Pons (tissue), 1 donor: ENCODE data around the gene KLRF1.
A peak's percentile ranks its signal among the peaks of the same experiment; 100 is the strongest.

Experiments used
- DNase-seq: peaks from one replicate; pipeline ENCODE4 v3.0.0-alpha.2; 2016; ENCODE audit warnings: low spot score

Gene KLRF1, protein sequence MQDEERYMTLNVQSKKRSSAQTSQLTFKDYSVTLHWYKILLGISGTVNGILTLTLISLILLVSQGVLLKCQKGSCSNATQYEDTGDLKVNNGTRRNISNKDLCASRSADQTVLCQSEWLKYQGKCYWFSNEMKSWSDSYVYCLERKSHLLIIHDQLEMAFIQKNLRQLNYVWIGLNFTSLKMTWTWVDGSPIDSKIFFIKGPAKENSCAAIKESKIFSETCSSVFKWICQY

DNA sequence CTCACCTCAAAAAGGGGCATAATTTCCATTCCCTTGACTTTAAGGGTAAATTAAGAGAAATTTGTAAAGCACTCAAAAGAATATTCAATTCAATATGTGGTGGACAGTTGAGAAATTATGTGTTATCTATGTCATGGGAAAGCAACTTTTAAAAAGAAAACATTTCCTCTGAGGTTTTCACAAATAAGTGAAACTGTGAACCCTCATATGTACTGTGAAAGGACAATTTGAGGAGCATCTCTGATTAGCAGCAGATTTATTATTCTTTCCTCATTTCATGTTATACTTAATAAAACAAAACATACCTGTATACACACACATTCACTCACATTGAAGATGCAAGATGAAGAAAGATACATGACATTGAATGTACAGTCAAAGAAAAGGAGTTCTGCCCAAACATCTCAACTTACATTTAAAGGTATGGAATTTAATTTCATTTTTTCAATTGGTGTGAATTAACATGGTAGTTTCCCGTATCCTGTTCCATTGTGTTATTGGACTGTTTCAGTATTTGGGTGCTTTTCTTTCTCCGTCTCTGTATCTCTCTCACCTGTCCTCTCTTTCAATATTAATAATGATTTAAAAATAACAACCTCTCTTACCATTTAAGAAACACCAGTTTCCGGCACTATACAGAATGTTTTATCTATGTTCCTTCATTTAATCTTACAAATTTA, at the start of gene KLRF1:
Gene KLRF1 (plus strand): TSS at position 273 of the 680 bp plus-strand sequence. CDS start 64 bp downstream, at position 337.
- no peak for DNase-seq

DNA sequence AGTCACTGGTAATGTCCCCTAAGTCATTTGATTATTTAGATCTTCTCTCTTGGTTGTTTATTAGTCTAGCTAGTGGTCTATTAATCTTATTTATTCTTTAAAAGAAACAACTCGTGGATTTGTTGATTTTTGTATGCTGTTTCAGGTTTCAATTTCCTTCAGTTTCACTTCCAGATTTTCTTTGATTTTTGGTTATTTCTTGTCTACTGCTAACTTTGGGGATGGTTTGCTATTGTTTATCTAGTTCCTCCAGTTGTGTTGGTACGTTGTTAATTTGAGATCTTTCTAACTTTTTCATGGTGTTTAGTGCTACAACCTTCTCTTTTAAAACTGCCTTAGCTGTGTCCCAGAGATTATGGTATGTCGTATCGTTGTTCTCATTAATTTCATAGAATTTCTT, 48.1 kb upstream of the KLRF1 start:
- no peak for DNase-seq

DNA sequence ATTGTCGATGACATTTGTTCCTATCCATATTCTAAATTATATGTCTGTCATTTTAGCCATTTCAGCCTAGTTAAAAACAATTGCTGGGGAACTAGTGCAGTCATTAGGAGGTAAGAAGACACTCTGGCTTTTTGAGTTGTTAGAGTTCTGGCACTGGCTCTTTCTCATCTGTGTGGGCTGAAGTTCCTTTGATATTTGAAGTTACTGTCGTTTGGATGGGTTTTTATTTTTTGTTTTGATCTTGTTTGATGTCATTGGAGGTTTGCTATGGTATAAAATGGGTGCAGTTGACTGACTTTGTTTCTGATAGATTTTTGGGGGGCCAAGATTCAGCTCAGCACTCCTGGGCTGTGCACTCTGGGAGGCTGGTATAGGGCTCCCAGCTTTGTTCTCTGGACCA, 45.9 kb upstream of the KLRF1 start:
- no peak for DNase-seq

DNA sequence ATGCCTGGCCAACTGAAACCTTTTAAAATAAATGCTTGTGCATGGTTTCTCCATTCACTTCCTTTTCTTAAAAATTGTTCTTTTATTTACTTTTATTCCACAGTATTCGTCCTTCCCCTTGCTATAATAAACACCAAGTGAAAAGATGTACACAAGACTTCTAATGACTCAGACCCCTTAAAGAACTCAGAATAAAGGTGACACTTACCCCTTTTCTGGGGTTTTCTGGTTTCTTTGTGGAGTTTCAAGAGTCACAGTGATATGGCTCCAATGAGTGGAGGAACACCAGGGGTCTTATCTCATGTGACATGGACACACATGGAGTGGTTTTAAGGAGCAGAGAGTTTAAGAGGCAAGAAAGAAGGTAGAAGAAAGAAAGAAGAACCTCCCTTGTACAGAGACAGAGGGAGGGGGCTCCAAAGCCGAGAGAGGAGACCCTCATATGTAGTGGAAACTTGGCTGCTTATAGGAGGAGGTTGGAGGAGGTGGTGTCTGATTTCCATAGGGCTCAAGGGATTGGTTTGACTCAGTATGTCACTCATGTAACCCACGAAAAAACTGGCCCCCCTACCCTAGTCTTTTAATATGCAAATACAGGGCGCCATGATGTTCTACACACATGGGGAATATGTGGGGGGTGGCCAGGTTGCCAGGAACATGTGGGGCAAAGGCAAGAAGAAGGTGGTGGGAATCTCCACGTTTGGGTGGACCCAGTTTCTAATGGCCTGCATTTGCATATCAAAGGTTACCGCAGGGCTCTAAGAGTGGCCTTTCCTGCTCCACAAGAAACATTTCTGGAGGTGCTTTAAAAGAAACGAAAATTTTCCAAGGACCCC, 44.5 kb upstream of the KLRF1 start:
- DNase-seq, result no peak

DNA sequence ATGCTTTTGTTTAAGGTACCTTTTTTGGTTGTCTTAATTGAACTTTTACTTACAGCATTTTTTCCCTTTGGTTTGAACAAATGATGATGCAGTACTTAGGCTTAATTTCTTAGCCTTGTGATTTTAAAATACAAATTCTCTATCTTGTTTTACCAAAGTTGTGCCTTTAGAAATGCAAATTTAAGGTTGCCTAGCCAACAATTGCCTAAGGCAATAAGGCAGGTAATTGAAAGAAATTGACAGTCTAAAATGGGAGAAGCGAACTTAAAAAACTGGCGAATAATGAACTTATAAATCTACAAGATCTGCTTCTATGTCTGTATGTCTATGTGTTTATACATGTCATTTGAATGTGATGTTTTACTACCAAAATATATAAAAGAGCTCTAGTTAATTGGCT, 43.0 kb upstream of the KLRF1 start:
- no peak for DNase-seq

DNA sequence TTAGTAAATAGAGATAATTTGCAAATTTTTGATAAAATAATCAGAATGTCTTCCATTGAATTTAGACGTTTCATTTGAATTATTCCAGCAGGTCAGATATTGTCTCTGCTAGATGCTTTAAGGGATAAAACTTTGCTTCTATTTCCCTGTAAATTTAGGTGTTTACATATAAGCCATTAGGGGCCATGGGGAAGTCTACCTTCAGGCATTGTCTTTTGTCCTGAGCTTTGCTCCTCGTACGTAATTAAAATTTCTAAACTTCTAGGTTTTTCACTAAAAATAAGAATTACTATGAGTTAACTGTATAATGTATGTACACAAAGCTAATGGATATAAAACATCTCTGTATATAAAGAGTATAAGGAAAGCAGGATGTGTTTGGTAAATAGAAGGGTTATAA, 42.5 kb upstream of the KLRF1 start:
- no peak for DNase-seq

DNA sequence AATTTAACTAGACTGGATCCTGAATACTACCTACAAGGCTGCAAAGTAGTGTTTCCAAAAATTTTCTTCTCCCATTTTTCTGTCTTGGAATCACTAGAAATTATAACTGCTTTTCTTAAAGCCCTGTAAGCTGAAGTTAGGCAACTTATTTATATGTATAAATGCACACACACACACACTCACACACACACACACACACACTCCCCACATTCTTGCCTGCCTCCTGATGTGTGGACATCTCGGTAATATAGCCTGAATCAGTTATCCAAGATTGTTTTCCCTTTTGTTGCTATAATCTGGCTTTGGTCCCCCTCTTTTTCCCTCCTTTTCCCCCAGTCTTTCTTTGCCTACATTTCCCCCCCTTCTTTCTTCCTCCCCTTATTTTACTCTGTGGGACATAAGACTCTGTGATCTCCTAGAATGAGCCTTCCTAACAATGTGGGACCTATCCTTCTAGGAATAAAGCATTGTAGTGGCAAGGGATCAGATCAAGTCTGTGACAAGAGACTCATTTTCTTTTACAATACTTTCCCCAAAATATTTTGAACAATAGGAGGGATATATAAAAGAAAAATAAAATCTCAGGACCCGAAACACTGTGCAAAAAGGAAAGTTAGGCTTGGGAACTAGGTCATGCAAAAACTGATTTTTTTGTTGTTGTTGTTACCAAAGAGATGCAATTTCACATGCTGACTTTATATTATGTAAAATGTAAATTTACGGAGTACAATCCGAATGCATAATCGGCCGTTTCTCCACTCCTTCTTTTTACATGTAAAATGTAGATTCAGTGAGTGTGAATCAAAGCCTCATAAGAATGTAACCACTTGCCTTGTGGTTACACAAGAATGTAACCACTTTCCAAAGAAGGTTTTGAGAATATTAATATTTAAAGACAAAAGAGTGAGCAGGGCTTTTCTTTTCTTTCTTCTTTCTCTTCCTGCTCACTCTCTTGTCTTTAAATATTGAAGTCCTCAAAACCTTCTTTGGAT, 40.3 kb upstream of the KLRF1 start:
- DNase-seq, result no peak

DNA sequence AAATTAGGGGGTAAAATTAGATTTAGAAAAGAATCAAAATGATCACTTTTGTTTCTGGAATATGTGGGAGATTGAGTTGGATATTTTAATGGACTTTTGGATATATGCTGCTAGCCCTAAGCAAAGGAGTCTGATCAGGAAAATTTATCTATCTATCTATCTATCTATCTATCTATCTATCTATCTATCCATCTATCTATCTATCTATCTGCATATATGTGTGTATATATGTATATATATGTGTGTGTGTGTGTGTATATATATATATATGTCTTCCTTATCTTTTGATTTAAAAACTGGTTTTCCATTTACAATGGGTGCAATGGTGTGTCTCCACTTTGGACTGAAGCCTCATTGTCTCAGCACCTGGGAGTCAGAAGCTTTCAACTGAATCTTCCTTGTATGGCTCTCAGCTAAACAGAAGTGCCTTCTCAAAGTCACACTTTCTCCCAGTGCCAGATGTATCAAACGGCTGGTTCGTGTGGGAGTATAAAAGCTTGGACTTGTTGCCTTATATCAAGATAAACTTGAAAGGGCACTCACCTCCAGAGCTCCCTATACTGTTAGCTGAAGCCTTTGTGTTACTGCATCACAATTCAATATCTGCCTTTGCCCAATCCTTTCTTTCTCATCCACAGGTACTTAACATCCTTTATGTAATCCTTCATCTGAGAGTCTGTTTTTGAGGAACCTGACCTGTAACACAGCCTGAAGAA, 34.9 kb upstream of the KLRF1 start:
- no peak for DNase-seq

DNA sequence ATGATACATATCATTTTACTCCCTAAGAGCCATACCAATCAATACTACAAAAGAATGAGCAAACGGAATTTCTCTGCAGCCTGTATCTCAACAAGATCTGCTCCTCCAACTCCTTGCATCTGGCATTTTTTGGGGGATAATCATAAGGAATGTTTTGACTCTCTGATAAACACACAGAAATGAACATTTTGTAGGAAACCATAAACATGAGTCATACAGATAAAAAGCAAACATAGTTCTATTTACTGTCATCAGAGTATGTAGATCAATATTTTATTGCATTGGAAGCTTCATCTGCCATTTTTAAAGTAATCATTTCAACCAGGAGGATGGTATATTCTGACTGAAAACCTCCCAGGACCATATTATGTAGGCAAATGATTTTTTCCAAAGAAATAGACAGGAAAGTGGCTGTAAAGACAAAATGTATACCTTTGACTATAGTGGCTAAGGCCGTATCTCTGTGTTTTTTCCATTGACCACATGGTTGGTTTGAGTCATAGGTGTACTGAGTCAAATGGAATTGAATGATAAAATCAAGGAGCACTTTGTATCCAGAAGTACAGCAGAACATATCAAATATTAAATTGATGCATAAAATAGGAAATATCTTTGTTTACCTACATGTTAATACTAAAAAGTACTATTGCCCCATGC, 34.2 kb upstream of the KLRF1 start:
- no peak for DNase-seq

DNA sequence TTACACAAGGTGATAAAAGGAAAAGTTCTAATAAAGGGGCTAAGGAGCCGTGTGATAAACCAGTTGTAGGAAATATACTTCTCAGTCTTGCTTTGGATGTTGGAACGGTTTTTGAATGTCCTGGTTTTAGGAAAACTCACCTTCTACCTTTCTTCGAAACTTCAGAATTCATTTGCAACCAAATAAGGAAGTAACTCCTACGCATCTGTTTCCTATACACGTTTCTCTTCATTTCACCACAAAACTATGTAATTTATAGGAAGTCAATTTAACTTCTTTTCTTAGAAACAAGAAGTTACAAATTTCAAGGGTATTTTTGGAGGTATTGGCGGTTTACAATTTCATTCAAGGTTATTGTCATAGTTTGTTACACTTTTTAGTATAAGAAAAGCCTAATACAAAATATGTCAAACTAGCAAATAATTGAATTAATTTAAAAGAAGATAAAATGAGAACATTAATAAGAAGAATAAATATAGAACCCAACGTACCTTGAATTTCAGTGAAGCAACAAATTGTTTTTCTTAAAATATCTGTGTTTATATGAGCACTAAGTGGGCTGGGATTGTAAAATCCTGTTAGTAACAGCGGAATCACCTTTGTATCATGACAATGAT, 33.4 kb upstream of the KLRF1 start:
- no peak for DNase-seq

DNA sequence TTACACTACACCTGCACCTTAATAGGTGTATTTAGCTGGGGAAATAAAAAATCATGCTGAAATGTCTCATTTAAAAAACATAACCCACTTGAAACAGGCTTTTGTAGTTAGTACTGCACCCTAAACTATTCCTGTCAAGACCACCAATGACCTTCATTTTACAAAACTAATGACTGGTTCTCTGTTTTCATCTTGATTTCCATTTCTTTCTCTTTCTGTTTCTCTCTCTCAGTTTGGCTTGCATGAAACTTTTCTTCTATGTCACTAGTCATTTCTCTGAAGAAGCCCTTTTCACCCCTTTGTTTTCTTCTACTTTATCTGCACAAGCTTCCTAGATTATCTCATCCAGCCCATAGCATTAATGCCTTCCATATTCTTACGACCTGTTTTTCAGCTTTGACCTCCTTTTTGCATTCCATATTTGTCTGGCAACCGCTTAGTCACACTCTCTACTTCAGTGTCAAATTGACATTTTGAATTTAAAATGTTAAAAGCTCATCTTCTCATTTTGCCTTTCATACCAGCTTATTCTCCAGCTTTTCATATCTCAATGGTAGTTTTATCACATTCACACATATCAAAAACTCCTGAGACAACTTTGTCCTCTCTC, 32.7 kb upstream of the KLRF1 start:
- DNase-seq, result no peak

DNA sequence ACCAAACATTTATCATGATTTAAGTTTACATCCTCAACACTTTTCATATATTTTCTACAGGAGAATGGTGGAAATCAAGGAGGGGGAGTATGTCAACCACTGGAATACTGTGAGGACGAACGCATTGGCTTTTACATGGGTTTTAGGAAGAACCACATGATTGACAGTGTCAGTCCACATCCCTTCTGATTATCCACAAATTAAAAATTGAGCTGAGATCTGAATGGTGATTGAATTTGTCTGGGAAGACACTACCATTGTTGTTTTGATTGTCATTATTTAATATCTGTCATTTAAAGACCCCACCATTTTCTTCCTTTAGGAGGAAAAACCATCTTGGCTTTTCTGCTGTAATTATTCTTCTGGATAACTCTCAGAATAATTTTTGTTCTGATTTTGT, 31.3 kb upstream of the KLRF1 start:
- no peak for DNase-seq

DNA sequence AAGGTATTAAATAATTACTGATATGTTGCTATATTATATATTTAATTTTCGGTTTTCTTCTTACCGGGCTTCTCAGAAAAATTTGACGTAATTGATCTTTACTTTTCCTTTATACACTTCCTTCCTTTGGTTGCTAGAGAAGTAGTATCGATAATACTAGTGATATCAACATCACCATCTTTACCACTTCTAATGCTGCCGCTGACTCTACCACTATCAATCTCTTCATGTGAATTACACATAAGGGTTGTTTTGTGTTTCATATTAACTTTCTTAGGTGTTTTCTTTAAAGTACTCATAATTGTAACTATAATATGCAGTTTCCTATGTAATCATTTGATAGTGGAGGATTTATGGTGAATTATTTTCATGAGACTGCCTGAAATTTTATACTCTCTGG, 30.9 kb upstream of the KLRF1 start:
- DNase-seq, result no peak

DNA sequence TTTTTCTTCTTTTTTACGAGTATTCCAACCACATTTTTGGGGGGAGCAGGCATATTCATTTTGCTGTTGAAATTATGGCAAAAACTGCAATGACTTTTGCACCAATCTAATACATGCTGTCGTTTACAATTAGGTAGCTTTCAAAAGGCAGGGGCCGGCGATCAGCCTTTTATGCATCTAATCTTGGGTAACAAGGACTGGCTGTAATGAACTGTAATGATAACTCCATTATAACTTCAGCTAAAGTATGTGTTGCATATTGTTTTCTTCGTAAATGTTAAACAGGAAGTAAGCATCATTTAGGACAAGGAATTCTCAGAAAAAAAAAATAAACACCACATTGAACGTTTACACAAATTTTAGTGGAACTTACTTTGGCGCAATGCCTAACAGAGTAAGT, 30.3 kb upstream of the KLRF1 start:
- DNase-seq, result no peak

DNA sequence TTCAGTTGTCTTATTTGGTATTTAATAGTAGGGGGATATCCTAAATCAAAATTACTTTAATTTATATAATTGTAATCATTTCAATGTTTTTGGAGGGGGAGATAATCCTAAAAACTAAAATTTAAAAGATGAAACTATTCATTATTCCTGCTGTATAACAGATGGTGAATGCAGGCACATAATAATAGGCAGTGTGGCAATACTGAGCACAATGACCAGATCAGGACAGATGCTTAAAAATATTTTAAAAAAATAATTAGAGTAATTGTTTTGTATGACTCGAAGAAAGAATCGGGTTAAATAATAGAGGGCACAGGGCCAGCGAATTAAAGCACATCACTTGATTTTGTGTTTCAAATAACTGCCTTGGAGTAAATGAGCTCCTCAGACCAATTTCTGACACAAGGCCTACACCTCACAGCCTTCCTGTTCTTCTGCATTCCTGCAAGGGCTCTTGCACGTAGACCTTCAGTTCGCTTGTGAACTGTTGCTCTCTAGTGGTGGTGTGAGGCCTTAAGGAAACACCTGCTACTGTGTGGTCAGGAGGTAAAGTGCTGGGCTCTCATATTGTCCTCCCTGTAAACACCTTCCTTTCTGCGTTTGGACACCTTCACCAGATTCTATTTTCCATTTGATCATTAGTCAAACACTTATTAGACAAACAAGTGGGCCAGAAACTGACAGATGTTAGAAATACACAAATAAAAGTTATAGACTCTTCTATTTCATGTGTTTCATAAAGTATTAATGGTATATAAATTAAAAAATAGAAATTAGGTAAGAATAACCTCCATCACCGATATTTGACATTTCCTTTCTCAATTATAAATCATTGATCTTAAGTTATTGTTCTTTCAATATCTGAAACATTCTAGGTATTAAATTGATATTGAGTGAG, 29.3 kb upstream of the KLRF1 start:
- peak; percentile 57 for DNase-seq

DNA sequence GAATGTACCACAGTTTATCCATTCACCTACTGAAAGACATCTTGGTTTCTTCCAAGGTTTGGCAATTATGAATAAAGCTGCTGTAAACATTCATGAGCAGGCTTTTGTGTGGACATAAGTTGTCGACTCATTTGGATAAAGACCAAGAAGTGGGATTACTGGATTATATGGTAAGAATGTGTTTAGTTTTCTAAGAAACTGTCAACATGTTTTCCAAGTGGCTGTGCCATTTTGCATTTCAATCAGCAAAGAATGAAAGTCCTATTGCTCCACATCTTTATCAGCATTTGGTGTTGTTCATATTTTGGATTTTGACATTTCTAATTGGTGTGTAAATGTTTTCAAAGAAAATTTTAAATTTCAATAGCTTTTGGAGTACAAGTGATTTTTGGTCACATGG, 27.3 kb upstream of the KLRF1 start:
- no peak for DNase-seq

DNA sequence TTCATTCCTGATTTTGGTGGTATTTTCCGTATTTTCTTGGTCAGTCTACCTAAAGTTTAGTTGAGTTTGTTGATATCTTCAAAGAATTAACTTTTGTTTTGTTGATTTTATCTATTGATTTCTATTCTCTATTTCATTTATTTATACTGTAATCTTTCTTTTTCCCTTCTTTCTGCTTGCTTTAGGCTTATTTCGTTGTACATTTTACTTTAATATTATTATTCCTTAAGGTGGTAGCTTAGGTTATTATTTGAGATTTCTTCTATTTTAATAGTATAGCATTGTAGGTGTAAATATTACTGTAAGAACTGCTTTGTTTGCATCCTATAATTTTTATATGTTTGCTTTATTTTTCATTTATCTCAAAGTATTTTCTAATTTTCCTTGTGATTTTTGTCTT, 21.4 kb upstream of the KLRF1 start:
- DNase-seq, result no peak

DNA sequence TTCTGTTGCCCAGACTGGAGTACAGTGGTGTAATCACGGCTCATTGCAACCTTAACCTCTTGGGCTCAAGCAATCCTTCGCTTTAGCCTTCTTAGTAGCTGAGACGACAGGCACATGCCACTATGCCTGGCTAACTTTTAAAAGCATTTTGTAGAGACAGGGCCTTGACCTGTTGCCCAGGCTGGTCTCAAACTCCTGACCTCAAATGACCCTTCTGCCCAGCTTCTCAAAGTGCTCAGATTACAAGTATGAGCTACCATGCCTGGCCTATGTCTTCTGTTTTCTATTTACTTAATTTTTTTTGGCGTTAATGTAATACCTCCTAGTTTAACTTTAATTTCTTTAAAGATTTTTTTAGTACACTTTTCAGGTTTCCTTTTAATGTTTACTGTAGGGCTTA, 20.6 kb upstream of the KLRF1 start:
- no peak for DNase-seq

DNA sequence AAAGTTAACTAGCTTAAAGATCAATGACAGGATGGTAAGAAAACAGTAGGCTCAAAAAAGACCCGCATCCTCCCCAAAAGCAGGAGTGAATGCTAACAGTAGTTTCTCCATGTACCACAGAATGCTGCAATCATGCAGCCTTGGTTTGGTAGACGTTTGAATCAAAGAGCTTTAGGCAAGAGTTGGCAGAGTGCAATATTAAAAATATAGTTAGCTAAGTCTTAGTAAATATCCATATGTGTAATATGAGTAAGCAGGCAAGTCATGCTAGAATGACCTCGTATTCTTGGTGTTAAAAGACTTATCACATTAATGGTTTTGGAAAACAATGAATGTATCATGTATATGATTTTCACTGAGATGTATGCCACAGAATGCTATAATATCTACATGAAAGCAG, 18.8 kb upstream of the KLRF1 start:
- no peak for DNase-seq
